GM12875 (cell line): ENCODE measurements around the gene GJA3.

Source experiments
- H3K4me3 ChIP-seq: one replicate; pipeline ENCODE4 v1.5.1; 2011; ENCODE audit warnings: low read depth, low read length, control low read depth
- TF ChIP-seq, protein P1 (sequence below): IDR thresholded peaks from 2 replicates; pipeline ENCODE4 v1.5.1; 2011; ENCODE audit warnings: low read depth, mild to moderate bottlenecking, control low read depth, inconsistent platforms, low read length, moderate library complexity, borderline replicate concordance; ENCODE audit not compliant: insufficient read depth

Gene GJA3

DNA sequence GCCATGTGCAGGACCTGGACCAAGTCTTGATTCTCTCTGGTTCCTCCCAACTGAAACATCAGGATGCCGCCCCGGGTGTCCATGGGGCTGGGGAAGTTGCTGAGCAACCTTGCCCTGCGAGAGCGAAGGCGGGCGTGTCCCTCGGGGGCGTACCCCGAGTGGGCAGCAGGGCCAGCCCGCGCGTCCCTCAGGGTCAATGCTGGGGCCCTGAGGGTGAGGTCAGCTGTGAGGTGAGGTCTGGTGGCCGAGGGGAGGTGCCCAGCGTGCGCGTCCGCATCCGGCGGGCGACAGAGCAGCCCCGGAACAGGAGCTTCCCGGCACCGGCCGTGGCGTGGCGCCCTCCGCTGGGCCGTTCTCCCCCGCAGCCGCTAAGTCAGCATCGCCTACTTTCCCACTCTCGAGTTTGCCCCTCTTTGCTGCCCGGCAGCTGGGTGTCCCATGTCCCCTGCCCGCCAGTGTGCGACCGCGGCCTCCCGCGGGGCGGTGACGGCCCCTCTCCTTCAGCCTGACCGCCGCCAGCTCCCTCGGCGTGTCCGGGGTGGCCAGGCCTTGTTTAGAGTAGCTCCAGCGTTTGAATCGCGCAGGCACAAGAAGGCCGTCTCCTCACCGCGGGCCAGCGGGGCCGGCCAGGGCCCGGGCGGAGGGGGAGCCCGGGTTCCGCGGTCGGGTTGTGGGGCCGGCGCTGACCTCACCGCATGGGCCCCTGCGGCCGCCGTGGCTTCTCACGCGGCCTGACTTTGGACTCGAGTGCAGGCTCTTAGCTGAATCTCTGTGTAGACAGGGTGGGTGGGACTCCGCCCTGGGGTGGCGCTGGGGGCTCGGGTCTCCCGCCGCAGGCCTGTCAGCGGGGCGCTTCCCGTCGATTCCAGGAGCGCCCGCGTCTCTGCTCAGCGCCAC, 33.0 kb downstream of the GJA3 start:
- H3K4me3 ChIP-seq = peak overlapping the region; percentile 57

DNA sequence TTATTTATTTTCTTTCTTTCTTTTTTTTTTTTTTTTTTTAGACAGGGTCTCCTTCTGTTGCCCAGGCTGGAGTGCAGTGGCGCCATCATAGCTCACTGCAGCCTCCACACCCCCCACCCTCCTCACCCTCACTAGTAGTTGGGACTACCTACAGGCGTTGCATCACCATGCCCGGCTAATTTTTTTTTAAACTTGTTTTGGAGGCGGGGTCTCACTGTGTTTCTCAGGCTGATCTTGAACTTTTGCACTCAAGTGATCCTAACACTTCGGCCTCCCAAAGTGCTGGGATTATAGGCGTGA, 33.6 kb downstream of the GJA3 start:
- H3K4me3 ChIP-seq = peak overlapping the region; percentile 57
- TF ChIP-seq, protein P1, sequence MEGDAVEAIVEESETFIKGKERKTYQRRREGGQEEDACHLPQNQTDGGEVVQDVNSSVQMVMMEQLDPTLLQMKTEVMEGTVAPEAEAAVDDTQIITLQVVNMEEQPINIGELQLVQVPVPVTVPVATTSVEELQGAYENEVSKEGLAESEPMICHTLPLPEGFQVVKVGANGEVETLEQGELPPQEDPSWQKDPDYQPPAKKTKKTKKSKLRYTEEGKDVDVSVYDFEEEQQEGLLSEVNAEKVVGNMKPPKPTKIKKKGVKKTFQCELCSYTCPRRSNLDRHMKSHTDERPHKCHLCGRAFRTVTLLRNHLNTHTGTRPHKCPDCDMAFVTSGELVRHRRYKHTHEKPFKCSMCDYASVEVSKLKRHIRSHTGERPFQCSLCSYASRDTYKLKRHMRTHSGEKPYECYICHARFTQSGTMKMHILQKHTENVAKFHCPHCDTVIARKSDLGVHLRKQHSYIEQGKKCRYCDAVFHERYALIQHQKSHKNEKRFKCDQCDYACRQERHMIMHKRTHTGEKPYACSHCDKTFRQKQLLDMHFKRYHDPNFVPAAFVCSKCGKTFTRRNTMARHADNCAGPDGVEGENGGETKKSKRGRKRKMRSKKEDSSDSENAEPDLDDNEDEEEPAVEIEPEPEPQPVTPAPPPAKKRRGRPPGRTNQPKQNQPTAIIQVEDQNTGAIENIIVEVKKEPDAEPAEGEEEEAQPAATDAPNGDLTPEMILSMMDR = no peak

More for the DNA sequence above, 33.0 kb downstream of the GJA3 start:
- TF ChIP-seq, protein P1 = peak; percentile 61

DNA sequence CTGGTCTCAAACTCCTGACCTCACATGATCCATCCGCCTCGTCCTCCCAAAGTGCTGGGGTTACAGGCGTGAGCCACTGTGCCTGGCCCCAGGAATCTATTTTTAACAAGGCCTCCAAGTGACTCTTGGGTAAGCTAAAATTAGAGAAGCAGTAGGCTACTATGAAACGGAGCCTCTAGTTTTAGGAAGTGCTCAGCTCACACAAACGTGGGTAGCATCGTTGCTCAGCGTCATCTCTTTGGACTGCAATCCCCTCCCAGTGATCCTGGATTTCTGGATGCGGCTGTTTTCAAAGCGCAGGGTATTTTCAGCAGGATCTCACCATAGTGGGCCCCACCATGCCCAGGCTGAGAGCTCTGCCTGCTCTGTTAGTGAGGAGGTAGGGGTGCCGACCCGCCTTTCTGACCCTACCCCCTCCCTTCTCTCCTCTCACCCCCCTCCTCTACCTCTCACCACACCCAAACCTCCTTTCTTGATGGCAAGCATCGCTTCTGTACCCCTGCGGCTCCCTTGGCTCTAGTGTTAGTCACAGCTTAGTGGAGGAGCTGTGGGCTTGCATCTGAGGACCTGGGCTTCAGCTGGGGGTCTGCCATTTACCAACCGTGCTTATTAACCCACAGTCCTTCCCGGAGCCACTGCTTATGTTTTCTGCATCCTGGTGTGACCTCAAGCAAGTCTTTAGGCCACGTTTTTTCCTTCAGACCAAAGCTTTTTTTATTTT, 34.2 kb downstream of the GJA3 start:
- TF ChIP-seq, protein P1 = no peak

DNA sequence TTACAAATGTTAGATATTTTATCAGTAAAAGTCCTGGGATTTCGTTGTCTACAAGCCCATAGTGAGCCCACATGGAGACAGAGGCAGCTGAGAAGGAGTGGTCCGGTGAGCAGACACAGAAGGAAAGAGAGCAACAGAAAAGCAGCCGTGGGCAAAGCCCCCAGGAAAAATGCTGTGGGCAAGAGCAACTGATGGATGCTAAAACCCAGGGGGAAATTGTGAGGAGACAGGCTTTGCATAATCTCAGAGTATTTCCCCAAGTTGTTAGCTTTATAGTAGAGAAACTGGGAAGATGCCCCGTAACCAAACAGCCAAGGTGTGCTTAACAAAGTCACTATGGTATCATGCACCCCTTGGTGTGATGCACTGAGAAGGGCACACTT, 35.1 kb downstream of the GJA3 start:
- TF ChIP-seq, protein P1 = no peak
- no peak overlapping the region for H3K4me3 ChIP-seq

More for the DNA sequence above, 34.2 kb downstream of the GJA3 start:
- H3K4me3 ChIP-seq = no peak overlapping the region

DNA sequence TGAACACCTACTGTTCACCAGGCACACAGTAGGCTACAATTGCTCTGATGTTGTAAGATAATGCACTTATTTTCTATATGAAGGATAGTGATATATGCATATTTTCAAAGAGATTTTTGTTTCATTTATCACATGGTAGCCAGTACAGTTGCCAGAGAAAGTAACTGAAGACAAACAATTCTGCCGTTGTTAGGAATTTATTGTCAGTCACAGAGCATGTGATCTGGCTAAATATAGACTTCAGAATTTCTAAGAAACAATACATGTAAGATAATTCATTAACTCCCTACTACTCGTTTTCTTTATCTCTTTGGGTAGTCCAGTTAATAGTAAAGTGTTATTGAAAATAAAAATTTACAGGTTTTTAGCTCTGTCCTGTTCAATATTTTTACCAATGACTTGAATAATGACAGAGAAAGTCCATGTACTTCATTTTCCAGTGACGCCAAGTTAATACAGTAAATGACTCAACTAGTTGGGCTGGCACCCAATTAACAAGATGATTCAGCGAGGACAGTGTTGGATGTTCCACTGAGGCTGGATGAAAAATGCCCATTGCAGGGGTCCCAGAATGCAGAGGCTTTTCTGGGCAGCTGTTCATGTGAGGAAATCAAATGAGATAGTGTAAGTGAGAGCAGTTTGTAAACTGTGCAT, 35.6 kb downstream of the GJA3 start:
- no peak overlapping the region for H3K4me3 ChIP-seq
- TF ChIP-seq, protein P1 = no peak

DNA sequence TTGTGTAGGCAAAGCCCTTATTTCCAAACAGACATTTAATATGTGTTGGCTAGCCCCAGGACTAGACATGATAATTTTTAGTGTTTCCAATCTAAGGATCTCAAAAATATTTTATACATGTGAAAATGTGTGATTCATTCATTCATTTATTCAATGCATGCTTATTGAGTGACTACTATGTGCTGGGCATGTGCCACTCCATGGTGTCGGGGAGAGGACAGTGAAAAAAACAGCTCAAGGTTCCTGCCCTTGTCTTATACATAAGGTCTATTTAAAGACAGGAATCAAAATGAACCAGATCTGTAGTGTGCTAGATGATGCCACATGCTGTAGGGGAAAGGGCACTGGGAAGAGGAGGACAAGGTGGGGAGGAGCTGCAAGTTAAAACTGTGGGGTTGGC, 36.5 kb downstream of the GJA3 start:
- TF ChIP-seq, protein P1 = no peak
- H3K4me3 ChIP-seq = no peak overlapping the region
